HFFc6 (cell line): ENCODE data around the gene PHETA1. TPM values are rescaled to one million over a fixed set of nuclear protein-coding genes. Genes with fewer than 3 reads are reported as not detected.

ENCODE experiments used
- DNase-seq: peaks from one replicate; pipeline ENCODE4 v3.0.0-alpha.2; 2018
- H3K27ac Mint-ChIP-seq: 2 replicates; pipeline ENCODE4 v1.8.0; 2020; ENCODE audit warnings: mild to moderate bottlenecking, mixed read lengths
- H3K27me3 Mint-ChIP-seq: 2 replicates; pipeline ENCODE4 v1.8.0; 2021; ENCODE audit warnings: mild to moderate bottlenecking, moderate library complexity, mixed read lengths; ENCODE audit not compliant: insufficient read depth
- H3K36me3 Mint-ChIP-seq: 2 replicates; pipeline ENCODE4 v1.8.0; 2021; ENCODE audit warnings: low read depth, mixed read lengths
- H3K4me1 Mint-ChIP-seq: 2 replicates; pipeline ENCODE4 v1.8.0; 2020; ENCODE audit warnings: low read depth, mixed read lengths
- H3K4me3 Mint-ChIP-seq: 2 replicates; pipeline ENCODE4 v1.8.0; 2020; ENCODE audit warnings: mild to moderate bottlenecking, moderate library complexity, mixed read lengths
- H3K9me3 Mint-ChIP-seq: 2 replicates; pipeline ENCODE4 v1.8.0; 2020; ENCODE audit warnings: mild to moderate bottlenecking, mixed read lengths
- CTCF ChIP-seq: fragments of 200-600 bp; sonication (generic); IDR thresholded peaks from 2 replicates; pipeline ENCODE4 v1.5.0; 2021; ENCODE audit warnings: antibody characterized with exemption, mild to moderate bottlenecking
- total RNA-seq, 6 experiments: library from RNA; stranded (reverse); fragmentation: NEBNext Ultra II Directional; extraction: Animal tissue kit (Norgen Biotek cat#: 25700); gene quantifications; 2 replicates in 1 of 6; 3 replicates in 5 of 6; pipeline ENCODE4 v1.2.3, GENCODE V29; 2021

The PHETA1 gene
- total RNA-seq, 6 experiments from 2014 or later, result 11.5 to 15.0 (median 14.0) TPM

GRCh38 chr12:111362687-111363475 is 6.0 kb downstream of the PHETA1 start:
- Mint-ChIP-seq H3K27me3 (peaks cover 12% of the 10 kb centered on the region), H3K4me3 (no peak overlapping the region), H3K4me1 (peaks cover 52% of the 10 kb centered on the region), H3K27ac (no peak overlapping the region), H3K36me3 (no peaks in the 10 kb centered on the region), H3K9me3 (no peaks in the 10 kb centered on the region)
- TF ChIP-seq CTCF, result no peak
- no peak for DNase-seq

GRCh38 chr12:111361717-111362576 is 6.9 kb downstream of the PHETA1 start:
- Mint-ChIP-seq H3K36me3 (no peaks in the 10 kb centered on the region), H3K27ac (no peak overlapping the region), H3K9me3 (no peaks in the 10 kb centered on the region), H3K4me1 (peaks cover 42% of the 10 kb centered on the region), H3K4me3 (no peak overlapping the region), H3K27me3 (peaks cover 16% of the 10 kb centered on the region)
- TF ChIP-seq CTCF, result no peak
- DNase-seq, result no peak

GRCh38 chr12:111361073-111361716 is 7.7 kb downstream of the PHETA1 start:
- DNase-seq, result no peak
- H3K36me3 Mint-ChIP-seq, result no peaks in the 10 kb centered on the region
- H3K4me3 Mint-ChIP-seq, result no peak overlapping the region
- no peak for TF ChIP-seq CTCF
- peaks cover 16% of the 10 kb centered on the region for H3K27me3 Mint-ChIP-seq
- H3K27ac Mint-ChIP-seq, result no peak overlapping the region
- peaks cover 37% of the 10 kb centered on the region for H3K4me1 Mint-ChIP-seq
- H3K9me3 Mint-ChIP-seq, result no peaks in the 10 kb centered on the region

GRCh38 chr12:111360325-111360930 is 8.5 kb downstream of the PHETA1 start:
- no peak overlapping the region for H3K4me3 Mint-ChIP-seq
- H3K27me3 Mint-ChIP-seq, result peaks cover 16% of the 10 kb centered on the region
- no peak overlapping the region for H3K27ac Mint-ChIP-seq
- peaks cover 29% of the 10 kb centered on the region for H3K4me1 Mint-ChIP-seq
- no peaks in the 10 kb centered on the region for H3K36me3 Mint-ChIP-seq
- H3K9me3 Mint-ChIP-seq, result no peaks in the 10 kb centered on the region
- TF ChIP-seq CTCF, result no peak
- no peak for DNase-seq

GRCh38 chr12:111359914-111360276 is 9.0 kb downstream of the PHETA1 start:
- Mint-ChIP-seq H3K9me3 (no peaks in the 10 kb centered on the region), H3K27ac (no peak overlapping the region), H3K4me3 (no peak overlapping the region), H3K4me1 (peaks cover 25% of the 10 kb centered on the region), H3K36me3 (no peaks in the 10 kb centered on the region), H3K27me3 (peaks cover 16% of the 10 kb centered on the region)
- DNase-seq, result no peak
- TF ChIP-seq CTCF, result no peak
